B cell (primary cell): ENCODE results near the gene METAP2.

Experiments used
- EZH2 ChIP-seq: IDR thresholded peaks from 2 replicates; pipeline ENCODE4 v1.6.1; 2012; ENCODE audit warnings: borderline replicate concordance, low read depth, mild to moderate bottlenecking, moderate library complexity, low read length; ENCODE audit not compliant: insufficient read depth, poor library complexity, severe bottlenecking
- TF ChIP-seq, protein P1 (sequence below): fragments of 200-600 bp; IDR thresholded peaks from one replicate; pipeline ENCODE4 v1.8.0; 2022; ENCODE audit warnings: antibody characterized with exemption, mild to moderate bottlenecking

DNA sequence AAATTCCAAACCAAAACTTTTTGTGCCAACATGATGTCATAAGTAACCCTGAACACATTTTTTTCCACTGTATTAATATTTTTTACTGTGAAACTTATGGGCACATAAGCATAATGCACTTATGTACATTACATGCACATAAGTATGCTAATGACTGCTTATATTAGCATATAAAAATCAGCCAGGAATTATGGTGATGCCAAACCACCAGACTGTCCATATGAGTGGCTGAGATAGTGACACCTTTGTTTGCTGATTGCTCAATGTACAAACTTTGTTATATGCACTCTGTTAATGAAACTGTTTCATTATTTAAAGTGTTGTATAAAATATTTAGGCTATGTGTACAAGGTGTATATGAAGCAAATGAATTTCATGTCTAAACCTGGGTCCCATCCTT lies 45.0 kb downstream of the METAP2 start:
- TF ChIP-seq, protein P1, sequence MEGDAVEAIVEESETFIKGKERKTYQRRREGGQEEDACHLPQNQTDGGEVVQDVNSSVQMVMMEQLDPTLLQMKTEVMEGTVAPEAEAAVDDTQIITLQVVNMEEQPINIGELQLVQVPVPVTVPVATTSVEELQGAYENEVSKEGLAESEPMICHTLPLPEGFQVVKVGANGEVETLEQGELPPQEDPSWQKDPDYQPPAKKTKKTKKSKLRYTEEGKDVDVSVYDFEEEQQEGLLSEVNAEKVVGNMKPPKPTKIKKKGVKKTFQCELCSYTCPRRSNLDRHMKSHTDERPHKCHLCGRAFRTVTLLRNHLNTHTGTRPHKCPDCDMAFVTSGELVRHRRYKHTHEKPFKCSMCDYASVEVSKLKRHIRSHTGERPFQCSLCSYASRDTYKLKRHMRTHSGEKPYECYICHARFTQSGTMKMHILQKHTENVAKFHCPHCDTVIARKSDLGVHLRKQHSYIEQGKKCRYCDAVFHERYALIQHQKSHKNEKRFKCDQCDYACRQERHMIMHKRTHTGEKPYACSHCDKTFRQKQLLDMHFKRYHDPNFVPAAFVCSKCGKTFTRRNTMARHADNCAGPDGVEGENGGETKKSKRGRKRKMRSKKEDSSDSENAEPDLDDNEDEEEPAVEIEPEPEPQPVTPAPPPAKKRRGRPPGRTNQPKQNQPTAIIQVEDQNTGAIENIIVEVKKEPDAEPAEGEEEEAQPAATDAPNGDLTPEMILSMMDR = no peak
- no peak for TF ChIP-seq EZH2
